RWPE2 (cell line): ENCODE results near the gene PCDHA5.
"Not testable (repeated sequence)": the region's sequence is repeated elsewhere in the genome, so short reads cannot be mapped to it uniquely, and the experiment has no call there.

Experiments
- ATAC-seq: fragments of 200-7000 bp; cut with Tn5 transposase; 3 replicates; pipeline ENCODE4 v1.9.1; 2021; ENCODE audit warnings: low read depth
- DNase-seq: peaks from one replicate; pipeline ENCODE4 v3.0.0-alpha.2; 2020; ENCODE audit warnings: low spot score
- H3K27ac ChIP-seq: fragments of 450-650 bp; 2 replicates; pipeline ENCODE4 v1.5.1; 2017; ENCODE audit warnings: mild to moderate bottlenecking; ENCODE audit not compliant: poor library complexity, severe bottlenecking
- H3K27me3 ChIP-seq: fragments of 250-450 bp; sonication (Bioruptor Pico); 2 replicates; pipeline ENCODE4 v1.5.1; 2021; ENCODE audit warnings: mild to moderate bottlenecking, moderate library complexity; ENCODE audit not compliant: insufficient read depth, poor library complexity, severe bottlenecking
- H3K36me3 ChIP-seq: fragments of 250-450 bp; sonication (Bioruptor Pico); 2 replicates; pipeline ENCODE4 v1.5.1; 2020; ENCODE audit warnings: low read depth, mild to moderate bottlenecking, moderate library complexity
- H3K4me1 ChIP-seq: fragments of 250-450 bp; sonication (Bioruptor Pico); 2 replicates; pipeline ENCODE4 v1.5.1; 2021; ENCODE audit warnings: mild to moderate bottlenecking, moderate library complexity; ENCODE audit not compliant: insufficient read depth, poor library complexity, severe bottlenecking
- H3K4me3 ChIP-seq: fragments of 250-450 bp; sonication (Bioruptor Pico); 2 replicates; pipeline ENCODE4 v1.5.1; 2021; ENCODE audit warnings: mild to moderate bottlenecking, moderate library complexity; ENCODE audit not compliant: severe bottlenecking
- H3K9me3 ChIP-seq: fragments of 250-450 bp; sonication (Bioruptor Pico); 2 replicates; pipeline ENCODE4 v1.5.1; 2021; ENCODE audit warnings: mild to moderate bottlenecking, moderate library complexity; ENCODE audit not compliant: severe bottlenecking
- TF ChIP-seq, protein P1 (sequence below): fragments of 450-650 bp; IDR thresholded peaks from one replicate; pipeline ENCODE4 v1.5.1; 2017; ENCODE audit warnings: mild to moderate bottlenecking, moderate library complexity; ENCODE audit not compliant: poor library complexity, severe bottlenecking

PCDHA5 gene

DNA sequence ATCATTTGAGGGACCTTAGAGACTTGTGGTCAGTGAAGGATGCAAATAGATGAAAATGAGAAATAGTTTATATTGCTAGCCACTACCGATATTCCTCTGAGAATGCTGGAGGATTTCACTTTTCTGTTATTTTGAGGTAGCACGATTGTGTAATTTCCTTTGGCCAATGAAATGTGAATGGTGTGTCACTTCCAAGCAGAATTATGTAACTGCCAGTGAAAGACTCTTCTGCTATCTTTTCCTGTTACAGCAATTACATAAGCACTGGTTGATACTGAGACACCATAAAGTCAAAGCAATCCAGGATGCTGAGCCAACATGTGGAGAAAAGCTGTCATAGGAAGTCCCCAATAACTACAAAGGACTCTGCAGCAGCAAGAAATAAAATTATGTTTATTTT lies 30.3 kb upstream of the PCDHA5 start:
- peaks cover 16% of the 10 kb centered on the region for H3K9me3 ChIP-seq
- H3K4me3 ChIP-seq = no peak overlapping the region
- TF ChIP-seq, protein P1, sequence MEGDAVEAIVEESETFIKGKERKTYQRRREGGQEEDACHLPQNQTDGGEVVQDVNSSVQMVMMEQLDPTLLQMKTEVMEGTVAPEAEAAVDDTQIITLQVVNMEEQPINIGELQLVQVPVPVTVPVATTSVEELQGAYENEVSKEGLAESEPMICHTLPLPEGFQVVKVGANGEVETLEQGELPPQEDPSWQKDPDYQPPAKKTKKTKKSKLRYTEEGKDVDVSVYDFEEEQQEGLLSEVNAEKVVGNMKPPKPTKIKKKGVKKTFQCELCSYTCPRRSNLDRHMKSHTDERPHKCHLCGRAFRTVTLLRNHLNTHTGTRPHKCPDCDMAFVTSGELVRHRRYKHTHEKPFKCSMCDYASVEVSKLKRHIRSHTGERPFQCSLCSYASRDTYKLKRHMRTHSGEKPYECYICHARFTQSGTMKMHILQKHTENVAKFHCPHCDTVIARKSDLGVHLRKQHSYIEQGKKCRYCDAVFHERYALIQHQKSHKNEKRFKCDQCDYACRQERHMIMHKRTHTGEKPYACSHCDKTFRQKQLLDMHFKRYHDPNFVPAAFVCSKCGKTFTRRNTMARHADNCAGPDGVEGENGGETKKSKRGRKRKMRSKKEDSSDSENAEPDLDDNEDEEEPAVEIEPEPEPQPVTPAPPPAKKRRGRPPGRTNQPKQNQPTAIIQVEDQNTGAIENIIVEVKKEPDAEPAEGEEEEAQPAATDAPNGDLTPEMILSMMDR = no peak
- no peak overlapping the region for H3K27ac ChIP-seq
- no peaks in the 10 kb centered on the region for H3K4me1 ChIP-seq
- DNase-seq = no peak
- H3K27me3 ChIP-seq = peaks cover 63% of the 10 kb centered on the region
- no peak for ATAC-seq
- no peaks in the 10 kb centered on the region for H3K36me3 ChIP-seq

DNA sequence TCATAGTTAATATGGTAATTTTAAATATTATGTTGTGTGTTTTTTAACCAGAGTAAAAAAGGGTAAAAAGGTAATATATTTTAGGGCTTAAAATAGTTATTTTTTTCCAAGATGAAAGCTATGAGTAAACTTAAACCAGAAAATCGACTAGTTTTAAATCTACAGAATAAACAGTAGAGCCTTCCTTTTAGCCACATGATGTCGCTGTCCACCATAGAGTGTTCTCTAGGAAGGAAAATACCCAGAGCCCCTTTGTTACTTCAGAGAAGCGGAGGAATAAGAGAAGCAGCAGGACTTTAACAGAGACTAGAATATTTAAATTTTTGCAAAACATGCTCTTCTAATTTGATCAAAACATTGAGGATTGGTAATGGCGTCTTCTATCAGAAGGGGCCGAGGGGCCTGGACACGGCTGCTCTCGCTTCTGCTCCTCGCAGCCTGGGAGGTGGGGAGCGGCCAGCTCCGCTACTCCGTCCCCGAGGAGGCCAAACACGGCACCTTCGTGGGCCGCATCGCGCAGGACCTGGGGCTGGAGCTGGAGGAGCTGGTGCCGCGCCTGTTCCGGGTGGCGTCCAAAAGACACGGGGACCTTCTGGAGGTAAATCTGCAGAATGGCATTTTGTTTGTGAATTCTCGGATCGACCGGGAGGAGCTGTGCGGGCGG lies 26.7 kb upstream of the PCDHA5 start, which contains the start of gene PCDHA2:
Gene PCDHA2, plus strand, starts transcription at position 258 of the 664 bp plus-strand sequence.
- TF ChIP-seq, protein P1 = no peak
- no peak within 1 kb of the TSS for H3K4me3 ChIP-seq
- no peak for ATAC-seq

DNA sequence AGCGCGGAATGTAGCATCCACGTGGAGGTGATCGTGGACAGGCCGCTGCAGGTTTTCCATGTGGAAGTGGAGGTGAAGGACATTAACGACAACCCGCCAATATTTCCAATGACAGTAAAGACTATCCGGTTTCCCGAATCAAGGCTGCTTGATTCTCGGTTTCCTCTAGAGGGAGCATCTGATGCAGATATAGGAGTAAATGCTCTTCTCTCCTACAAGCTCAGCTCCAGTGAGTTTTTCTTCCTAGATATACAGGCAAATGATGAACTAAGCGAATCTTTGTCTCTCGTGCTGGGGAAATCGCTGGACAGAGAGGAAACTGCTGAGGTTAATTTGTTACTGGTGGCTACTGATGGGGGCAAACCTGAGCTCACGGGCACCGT lies 26.2 kb upstream of the PCDHA5 start:
- Histone ChIP-seq H3K4me1 (no peaks in the 10 kb centered on the region), H3K27ac (no peak overlapping the region), H3K27me3 (peaks cover 41% of the 10 kb centered on the region), H3K4me3 (no peak overlapping the region), H3K36me3 (no peaks in the 10 kb centered on the region), H3K9me3 (peaks cover 4% of the 10 kb centered on the region)
- no peak; the same call in 2 of the 3 replicates for ATAC-seq
- DNase-seq = no peak
- TF ChIP-seq, protein P1 = peak; percentile 45

More for the DNA sequence above, 26.7 kb upstream of the PCDHA5 start, which contains the start of gene PCDHA2:
- no peaks in the 10 kb centered on the region for H3K36me3 ChIP-seq
- H3K9me3 ChIP-seq = peaks cover 4% of the 10 kb centered on the region
- DNase-seq = no peak
- no peak within 1 kb of the TSS for H3K27ac ChIP-seq
- peaks cover 41% of the 10 kb centered on the region for H3K27me3 ChIP-seq
- H3K4me1 ChIP-seq = no peaks in the 10 kb centered on the region

DNA sequence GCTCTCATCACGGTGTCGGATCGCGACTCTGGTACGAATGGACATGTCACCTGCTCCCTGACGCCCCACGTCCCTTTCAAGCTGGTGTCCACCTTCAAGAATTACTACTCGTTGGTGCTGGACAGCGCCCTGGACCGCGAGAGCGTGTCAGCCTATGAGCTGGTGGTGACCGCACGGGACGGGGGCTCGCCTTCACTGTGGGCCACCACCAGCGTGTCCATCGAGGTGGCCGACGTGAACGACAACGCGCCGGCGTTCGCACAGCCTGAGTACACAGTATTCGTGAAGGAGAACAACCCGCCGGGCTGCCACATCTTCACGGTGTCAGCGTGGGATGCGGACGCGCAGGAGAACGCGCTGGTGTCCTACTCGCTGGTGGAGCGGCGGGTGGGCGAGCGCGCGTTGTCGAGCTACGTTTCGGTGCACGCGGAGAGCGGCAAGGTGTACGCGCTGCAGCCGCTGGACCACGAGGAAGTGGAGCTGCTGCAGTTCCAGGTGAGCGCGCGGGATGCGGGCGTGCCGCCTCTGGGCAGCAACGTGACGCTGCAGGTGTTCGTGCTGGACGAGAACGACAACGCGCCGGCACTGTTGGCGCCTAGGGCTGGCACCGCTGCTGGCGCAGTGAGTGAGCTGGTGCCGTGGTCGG lies 25.2 kb upstream of the PCDHA5 start:
- peaks cover 40% of the 10 kb centered on the region for H3K27me3 ChIP-seq
- not testable (repeated sequence) for H3K27ac ChIP-seq, ATAC-seq, H3K4me1 ChIP-seq, H3K9me3 ChIP-seq, H3K36me3 ChIP-seq, H3K4me3 ChIP-seq
- peak; percentile 63 for DNase-seq

DNA sequence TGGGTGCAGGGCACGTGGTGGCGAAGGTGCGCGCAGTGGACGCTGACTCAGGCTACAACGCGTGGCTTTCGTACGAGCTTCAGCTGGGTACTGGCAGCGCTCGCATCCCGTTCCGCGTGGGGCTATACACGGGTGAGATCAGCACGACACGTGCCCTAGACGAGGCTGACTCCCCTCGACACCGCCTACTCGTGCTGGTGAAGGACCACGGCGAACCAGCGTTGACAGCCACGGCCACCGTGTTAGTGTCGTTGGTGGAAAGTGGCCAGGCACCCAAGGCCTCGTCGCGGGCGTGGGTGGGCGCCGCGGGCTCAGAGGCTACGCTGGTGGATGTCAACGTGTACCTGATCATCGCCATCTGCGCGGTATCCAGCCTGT lies 24.7 kb upstream of the PCDHA5 start:
- Histone ChIP-seq H3K36me3 (no peaks in the 10 kb centered on the region), H3K4me1 (no peaks in the 10 kb centered on the region), H3K9me3 (peaks cover 4% of the 10 kb centered on the region), H3K27ac (no peak overlapping the region), H3K4me3 (no peak overlapping the region), H3K27me3 (peaks cover 40% of the 10 kb centered on the region)
- DNase-seq (peak; percentile 57), ATAC-seq (no peak)
- TF ChIP-seq, protein P1 = no peak
